HK-2 (cell line): ENCODE measurements around the gene ZFYVE28.

Experiments
- DNase-seq: peaks from one replicate; pipeline ENCODE4 v3.0.0-alpha.2; 2018; ENCODE audit not compliant: unreplicated experiment

Gene ZFYVE28

DNA sequence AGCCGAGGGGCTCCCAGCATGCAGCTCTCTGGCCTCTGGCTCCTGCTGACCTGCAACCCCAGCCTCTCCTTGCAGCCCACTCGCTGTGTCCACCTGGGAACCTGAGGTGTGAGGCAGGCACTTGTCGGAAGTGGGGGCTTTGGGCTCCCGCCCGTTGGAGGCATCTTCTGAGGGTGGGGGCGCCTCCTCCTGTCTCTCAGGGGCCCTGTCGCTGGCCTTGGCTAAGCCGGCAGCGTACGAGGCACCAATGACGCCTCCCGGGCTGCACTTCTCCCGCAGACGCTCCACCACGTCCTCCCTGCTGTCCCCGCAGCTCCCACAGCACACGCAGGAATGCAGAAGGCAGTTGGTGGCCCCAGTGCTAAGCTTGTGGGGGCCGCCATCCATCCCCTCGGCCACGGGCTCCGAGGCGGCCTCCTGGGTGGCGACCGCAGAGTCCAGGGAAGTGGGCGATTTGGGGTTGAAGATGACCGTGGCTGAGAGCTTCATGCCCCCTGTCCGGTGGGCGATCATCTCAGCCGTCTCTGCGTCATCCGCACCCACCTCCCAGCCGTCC is 114.0 kb downstream of the ZFYVE28 start:
- no peak for DNase-seq

DNA sequence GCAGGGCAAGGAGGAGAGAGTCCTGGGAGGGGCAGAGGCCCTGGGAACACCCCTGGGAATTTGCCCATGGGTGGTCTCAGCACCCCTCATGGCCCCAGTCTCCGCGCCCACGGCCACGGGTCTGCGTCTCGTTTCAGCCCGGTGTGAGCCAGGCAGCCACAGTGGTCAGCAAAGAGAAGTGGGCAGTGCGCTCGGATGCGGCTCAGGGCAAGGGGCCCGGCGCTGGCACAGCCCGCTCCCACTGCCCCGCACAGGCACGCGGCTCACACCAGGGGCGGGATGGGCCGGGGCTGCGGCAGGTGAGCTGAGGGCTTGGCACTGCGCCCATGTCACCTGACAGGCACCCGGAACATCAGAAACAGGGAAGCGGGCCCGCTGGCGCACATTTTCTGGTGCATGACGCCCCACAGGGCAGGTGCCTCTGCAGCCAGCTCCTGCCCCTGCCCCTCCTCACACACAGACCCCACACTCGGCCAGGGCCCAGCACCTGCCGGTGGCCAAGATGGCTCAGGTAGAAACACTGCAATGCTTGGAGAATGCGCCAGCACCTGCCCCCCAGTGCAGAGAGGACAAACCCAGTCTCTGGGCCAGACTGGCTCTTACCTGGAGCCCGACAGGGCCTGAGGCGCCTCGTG is 114.6 kb downstream of the ZFYVE28 start:
- DNase-seq: no peak

- no peak for DNase-seq
Measured at GRCh38 chr4:2303121-2303685, 115.2 kb downstream of the ZFYVE28 start.

DNA sequence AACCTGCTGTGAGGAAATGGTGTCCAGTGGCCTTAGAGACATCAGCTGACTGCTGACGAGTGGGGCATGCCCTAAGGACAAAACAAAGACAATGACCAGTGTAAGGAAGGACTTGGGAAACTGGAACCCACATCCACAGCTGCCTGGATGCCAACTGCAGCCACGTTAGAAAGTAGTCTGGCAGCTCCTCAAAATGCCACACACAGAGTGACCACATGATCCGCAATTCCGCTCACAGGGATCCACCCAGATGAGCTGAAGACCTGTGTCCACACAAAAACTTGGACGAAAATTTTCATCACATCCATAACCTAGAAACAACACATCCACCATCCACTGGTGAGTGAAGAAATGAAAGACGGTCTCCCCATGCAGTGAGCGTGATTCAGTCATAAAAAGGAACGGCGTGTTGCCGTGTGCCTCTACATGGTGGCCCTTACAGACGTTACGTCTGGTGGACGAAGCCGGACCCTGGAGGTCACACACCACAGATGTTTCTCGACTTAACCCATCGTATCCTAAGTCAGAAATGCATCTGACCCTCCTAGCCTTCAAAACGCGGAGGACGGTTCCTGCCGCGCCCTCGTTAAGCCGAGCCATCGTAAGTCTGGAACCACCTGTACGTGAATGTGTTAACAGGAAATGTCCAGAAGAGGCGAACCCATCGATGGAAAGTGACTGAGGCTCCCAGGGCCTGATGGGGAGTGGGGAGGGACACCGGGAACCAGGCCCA is 115.9 kb downstream of the ZFYVE28 start:
- DNase-seq: no peak

GRCh38 chr4:2301806-2302205 is 116.6 kb downstream of the ZFYVE28 start:
- no peak for DNase-seq

GRCh38 chr4:2301225-2301642 is 117.2 kb downstream of the ZFYVE28 start:
- DNase-seq: no peak

DNA sequence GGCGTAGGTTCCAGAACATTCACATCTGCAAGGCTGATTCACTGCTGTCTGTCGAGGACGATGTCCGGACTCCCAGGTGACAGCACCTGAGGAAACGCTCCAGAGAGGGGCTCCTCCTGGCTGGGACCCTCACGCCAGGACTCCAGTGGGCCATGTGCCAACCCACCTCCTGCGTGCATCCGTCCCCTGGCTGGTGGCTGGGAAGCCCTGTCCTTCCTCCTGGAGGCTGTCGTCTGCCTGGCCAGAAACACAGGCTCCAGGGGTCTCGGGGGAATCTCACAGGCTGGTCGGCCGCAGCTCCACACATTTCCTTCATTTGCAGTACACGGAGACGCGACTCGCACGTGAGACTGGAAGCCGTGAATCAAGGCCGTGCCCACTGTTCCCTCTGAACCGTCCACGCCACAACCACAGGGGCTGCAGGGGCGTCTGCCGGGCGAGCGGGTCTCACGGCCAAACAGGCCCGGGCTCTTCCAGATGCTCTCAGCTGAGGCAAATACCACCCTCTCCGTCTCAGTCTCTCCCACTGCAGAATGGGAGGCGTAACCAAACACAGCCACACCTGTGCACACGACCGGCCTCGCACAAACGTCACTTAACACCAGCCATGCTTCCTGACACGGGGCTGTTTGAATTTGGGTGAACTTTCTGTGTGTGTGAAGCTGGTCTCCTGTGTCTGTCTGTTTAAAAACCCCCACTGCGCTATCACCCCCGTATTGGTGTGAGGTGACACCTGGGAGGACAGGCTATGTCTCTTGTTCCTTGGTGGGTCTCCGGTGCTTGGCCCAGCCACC is 117.8 kb downstream of the ZFYVE28 start:
- DNase-seq: no peak

DNA sequence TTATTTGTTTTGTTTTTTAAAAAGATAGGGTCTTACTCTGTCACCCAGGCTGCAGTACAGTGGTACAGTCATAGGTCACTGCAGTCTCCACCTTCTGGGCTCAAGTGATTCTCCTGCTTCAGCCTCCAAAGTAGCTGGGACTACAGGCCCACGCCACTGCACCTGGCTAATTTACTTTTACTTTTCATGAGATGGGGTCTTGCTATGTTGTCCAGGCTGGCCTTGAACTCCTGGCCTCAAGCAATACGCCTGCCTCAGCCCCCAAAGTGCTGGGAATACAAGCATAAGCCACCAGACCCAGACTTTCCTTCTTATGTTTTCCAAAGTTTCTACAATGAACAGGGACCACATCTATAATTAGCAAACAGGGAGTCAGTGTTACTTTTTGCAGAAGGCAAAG is 118.7 kb downstream of the ZFYVE28 start:
- DNase-seq: no peak

DNA sequence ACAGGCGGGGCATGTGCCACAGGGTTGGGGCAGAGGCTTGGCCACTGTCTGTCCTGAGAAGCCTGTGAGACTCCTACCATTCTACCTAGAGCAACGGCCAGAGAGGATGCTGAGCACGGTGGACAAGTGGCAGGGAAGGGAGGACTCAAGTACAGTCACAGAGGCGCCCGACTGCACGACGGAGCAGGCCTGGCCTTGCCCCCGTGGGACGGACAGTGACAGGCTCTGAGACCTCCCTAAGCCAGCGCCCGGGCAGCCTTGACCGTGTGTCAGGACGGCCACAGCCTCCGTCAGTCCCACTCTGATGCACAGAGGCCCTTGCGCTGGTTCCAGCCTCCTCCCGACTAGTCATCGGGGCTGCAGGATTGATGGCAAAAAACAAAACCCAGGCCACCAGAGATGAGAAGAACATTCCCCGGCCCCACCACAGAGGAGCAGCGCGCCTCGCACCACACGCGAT is 119.9 kb downstream of the ZFYVE28 start:
- DNase-seq: no peak

DNA sequence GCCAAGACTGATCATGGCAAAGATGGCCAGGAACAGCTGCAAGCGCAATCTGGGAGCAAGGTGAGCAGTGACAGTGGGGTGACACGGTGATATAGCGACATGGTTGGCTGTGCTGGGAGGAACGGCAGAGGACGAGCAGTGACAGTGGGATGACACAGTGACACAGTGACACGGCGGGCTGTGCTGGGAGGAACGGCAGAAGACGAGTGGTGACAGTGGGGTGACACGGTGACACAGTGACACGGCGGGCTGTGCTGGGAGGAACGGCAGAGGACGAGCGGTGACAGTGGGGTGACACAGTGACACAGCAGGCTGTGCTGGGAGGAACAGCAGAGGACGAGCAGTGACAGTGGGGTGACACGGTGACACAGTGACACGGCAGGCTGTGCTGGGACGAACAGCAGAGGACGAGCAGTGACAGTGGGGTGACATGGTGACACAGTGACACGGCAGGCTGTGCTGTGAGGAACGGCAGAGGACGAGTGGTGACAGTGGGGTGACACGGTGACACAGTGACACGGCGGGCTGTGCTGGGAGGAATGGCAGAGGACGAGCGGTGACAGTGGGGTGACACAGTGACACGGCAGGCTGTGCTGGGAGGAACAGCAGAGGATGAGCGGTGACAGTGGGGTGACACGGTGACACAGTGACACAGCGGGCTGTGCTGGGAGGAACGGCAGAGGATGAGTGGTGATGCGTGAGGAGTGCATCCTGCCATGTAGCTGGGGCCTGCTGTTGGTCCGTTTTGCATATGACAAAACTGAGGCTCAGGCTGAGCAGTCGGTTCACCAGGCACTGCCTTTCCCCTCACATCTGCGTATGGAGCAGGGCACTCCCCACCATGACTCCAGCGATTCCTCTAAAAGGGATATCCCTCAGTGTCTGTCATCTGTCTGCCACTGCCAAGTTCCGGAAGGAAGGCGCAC is 120.6 kb downstream of the ZFYVE28 start:
- no peak for DNase-seq

DNA sequence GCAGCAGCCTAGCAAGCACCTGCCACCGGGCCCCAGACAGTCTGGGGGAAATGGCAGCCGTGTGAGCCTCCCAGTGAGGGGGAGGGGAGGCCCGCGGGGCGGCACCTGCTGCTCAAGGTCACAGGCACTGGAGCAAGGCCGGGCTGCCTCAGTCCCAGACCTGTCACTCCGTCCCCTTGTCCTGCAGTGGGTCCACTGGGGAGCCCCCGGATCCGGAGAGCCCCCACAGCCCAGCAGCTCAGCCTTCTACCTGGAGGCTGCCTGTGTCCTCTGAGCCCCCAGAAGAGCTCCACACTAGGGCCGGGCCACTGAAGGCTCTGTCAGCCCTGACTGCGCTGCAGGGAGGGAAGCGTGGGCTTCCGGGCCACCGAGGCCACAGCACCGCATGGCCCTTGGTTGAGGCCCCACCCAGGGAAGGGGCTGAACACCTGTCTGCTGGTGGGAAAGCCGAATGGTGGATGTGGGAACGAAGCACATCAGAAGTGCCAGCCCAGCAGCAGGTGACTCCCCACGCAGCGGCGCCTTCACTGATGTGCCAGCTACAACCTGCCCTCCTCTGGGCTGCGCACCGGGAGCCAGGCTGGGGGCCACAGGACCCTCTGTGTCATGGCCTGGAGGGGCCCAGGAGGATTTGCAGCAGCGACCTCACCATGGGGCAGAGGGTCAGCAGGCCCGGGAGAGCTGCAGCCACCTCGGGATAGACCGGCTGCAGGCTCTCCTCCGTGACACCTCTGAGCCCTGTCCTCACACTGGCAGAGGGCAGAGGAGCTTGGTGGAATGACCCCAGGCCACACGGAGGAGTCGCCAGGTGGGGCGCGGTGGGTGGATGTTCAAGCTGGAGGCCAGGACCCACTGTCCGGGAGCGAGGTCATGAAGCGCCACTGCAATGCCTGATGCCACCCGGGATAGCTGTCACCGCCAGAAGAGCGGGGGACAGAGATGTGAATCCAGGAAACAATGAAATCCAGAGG is 121.5 kb downstream of the ZFYVE28 start:
- no peak for DNase-seq

- no peak for DNase-seq
Measured at GRCh38 chr4:2295900-2296442, 122.5 kb downstream of the ZFYVE28 start.

DNA sequence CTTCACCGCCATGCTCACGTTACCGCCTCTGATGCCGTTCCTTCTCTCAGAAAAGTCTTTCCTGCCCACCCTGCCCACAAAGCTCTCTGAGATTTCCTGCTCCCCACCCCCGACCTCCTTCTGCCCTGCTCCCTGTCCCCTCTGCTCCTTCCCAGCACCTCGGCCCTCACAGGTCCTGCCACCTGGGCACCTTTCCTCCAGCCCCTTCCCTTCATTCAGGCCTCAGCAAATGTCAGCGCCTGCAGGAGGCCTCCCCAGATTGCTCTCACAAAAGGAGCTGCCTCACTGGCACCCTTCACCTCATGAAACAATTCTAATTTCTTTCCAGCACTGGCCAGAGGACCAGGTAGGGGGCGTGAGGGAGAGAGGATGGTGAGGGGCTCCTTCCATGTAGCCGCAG is 122.9 kb downstream of the ZFYVE28 start:
- DNase-seq: no peak

DNA sequence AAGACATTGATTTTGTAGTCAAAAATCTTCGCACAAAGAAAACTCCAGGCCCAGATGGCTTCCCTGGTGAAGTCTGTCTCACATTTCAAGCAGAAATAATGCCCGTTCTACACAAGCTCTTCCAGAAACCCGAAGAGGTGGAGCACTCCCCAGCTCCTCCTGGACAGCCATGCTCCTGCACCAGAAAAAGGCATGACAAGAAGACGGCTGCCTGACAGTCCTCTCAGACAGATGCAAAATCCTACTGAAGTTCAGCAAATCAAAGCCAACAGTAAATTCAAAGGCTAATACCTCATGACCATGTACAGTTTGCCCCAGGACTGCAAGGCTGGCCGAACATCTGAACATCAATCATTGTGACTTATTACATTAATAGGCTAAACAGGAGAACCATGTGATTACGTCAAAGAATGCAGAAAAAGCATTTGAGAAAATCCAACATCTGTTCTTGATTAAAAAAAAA is 125.8 kb downstream of the ZFYVE28 start:
- DNase-seq: no peak

GRCh38 chr4:2291705-2292645 is 126.5 kb downstream of the ZFYVE28 start:
- no peak for DNase-seq

DNA sequence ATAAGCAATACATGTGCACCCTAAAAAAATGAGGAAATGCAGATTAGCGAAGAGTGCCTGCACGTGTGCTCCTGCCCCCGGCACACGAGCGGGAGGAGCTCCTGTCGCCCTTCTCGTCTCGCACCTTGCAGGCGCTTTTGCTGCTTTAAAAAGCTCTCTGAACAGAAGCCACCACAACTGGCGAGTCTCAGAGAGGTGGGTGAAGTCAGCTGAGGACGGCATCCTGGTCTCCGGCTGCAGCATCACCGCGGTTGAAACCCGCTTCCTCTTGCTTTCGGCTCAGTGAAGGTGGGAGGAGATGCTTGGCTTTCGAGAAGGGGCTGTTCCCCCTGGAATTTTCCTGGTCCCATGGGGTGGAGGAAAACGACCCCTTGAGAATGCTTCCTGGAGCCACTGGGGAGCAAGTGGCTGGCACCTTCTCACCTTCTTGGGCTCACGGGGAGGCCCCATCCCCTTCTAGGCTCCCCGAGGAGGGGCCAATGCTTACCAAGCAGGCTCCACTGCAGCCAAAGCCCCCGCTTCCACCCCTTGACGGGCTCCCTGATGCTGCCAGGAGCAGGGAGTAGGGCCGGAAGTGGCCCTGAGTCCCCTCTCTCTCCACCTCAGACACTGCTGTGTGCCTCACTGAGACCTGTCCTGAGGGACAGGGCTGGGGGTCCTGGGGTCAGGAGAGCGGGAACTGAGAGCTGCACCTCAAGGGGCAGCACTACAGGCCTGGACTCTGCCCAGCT is 127.3 kb downstream of the ZFYVE28 start:
- DNase-seq: no peak

- no peak for DNase-seq
Measured at GRCh38 chr4:2290488-2290887, 128.0 kb downstream of the ZFYVE28 start.

DNA sequence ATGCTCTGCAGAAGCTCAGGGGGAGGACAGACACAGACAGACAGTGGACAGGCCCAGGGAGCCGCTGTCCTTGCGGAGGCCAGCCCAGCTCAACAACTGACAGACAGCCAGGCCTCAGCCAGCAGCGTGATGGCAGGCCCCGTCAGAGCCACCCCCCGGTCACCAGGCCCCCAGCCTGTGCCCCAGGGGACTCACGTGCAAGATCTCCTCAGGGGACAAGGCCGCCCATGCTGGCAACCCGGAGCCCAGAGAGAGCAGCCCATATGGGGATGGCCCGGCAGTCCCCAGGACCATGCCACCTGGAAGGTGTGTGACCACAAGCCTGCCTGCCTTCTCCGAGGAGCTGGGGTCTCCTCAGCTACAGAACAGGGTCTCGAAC is 128.5 kb downstream of the ZFYVE28 start:
- no peak for DNase-seq
